Stimulated activated CD4-positive, alpha-beta T cell treated with anti-CD3 and anti-CD28 coated beads, Interleukin-2, amount 100 ng/mL, for 48 hours (primary cell): ENCODE results near the gene FFAR1.
"Not testable (repeated sequence)": the region's sequence is repeated elsewhere in the genome, so short reads cannot be mapped to it uniquely, and the experiment has no call there.

Experiments used
- DNase-seq, 2 donors: peaks; one replicate each; pipeline ENCODE4 v3.0.0-alpha.2; 2020

Gene FFAR1

GRCh38 chr19:35363001-35363590 is 15.4 kb downstream of the FFAR1 start:
- no peak for DNase-seq

DNA sequence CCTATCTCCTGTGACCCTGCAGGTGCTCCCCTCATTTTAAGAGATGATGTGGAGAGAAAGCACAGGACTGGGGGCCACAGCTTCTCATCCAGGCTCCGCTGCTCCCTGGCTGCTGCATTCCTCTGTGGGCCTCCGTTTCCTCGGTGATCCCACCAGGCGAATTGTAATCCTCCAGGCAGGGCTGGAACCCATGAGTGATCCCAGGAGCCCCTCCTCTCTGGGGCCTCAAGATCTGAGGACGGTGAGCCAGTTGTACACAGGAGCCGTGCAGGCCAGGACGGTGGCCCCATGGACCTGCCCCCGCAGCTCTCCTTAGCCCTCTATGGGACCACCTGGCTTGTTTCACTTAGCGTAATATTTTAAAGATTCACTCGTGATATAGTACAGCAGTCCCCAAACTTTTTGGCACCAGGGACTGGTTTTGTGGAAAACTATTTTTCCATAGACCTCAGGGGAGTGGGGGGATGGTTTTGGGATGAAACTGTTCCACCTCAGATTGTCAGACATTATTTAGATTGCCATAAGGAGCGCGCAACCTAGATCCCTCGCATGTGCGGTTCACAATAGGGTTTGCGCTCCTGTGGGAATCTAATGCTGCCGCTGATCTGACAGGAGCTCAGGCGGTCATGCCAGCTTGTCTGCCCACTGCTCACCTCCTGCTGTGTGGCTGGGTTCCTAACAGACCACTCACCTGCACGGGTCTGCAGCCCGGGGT is 16.2 kb downstream of the FFAR1 start:
- DNase-seq = no peak

GRCh38 chr19:35365303-35365702 is 17.6 kb downstream of the FFAR1 start:
- no peak for DNase-seq

- no peak for DNase-seq
Observed at GRCh38 chr19:35368378-35368777, 20.7 kb downstream of the FFAR1 start.

DNA sequence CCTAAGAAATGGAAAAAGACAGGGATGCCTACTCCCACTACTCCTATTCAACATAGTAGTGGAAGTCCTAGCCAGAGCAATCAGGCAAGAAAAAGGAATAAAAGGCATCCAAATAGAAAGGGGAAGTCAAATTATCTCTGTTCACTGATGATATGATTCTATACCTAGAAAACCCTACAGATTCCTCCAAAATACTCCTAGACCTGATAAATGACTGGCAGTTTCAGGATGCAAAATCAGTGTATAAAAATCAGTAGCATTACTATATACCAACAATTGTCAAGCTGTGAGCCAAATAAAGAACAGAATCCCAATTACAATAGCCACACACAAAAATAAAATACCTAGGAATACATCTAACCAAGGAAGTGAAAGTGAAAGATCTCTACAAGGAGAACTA is 21.8 kb downstream of the FFAR1 start:
- no peak for DNase-seq

GRCh38 chr19:35370722-35371121 is 23.0 kb downstream of the FFAR1 start, which contains the start of gene GPR42:
TSS of gene GPR42 (plus strand) at chr19:35371068. CDS start at chr19:35371360, 292 bp downstream.
- DNase-seq = no peak

GRCh38 chr19:35373492-35373891 is 25.8 kb downstream of the FFAR1 start:
- no peak for DNase-seq

GRCh38 chr19:35374031-35374430 is 26.3 kb downstream of the FFAR1 start:
- not testable (repeated sequence) for DNase-seq

- no peak for DNase-seq
Observed at GRCh38 chr19:35375505-35376307, 28.0 kb downstream of the FFAR1 start.

GRCh38 chr19:35377656-35378055 is 30.0 kb downstream of the FFAR1 start:
- DNase-seq = no peak

- no peak for DNase-seq
Observed at GRCh38 chr19:35378356-35378755, 30.7 kb downstream of the FFAR1 start.

GRCh38 chr19:35379545-35379944 is 31.8 kb downstream of the FFAR1 start:
- not testable (repeated sequence) for DNase-seq

- no peak for DNase-seq
Observed at GRCh38 chr19:35379992-35380391, 32.3 kb downstream of the FFAR1 start.

- DNase-seq = no peak
Observed at GRCh38 chr19:35380450-35381124, 32.9 kb downstream of the FFAR1 start.

GRCh38 chr19:35381318-35381717 is 33.6 kb downstream of the FFAR1 start:
- DNase-seq = no peak

DNA sequence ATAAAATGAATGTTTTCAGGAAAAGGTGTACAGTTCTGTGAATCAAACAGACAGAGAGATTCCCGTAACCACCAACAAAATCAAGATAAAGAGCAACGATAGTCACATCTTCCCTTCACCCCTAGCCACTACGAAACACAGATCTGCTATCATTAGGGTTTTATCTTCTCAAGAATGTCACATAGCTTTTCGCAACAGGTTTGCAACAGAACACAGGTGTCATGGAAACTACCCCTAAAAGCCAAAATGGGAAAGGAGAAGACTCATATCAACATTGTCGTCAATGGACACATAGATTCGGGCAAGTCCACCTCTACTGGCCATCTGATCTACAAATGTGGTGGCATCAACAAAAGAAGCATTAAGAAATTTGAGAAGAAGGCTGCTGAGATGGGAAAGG is 34.2 kb downstream of the FFAR1 start:
- DNase-seq = no peak

- no peak for DNase-seq
Observed at GRCh38 chr19:35383536-35383935, 35.8 kb downstream of the FFAR1 start.

GRCh38 chr19:35388277-35389054 is 40.8 kb downstream of the FFAR1 start:
- DNase-seq = no peak

DNA sequence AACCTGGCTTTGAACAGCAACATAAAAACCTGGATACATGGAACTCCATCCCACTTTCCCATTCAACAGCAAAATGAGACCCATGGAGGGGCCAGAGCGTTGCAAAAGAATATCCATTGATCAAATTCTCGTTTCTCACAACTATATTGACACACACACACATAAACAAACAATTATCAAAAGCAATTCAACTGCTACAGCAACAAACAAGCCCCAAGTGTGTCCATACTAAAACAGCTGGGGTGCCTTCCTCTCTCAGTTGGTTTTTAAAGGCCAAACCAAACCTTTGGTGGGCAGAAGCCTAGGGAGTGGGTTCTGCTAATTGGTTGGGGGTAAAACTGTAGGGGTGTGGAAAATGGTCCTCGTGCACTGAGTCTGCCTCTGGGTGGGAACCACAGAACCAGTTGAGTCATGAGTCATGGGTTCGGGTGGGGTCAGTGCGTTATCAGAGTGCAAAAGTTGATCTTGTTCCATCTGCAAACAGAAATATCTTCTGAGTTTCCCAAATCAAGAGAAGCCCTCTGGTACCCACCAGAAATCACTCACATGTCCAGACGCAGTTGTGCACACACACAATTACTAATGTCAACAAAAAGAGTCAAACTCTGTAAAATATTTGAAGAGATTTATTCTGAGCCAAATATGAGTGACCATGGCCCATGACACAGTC is 41.6 kb downstream of the FFAR1 start:
- DNase-seq = no peak

DNA sequence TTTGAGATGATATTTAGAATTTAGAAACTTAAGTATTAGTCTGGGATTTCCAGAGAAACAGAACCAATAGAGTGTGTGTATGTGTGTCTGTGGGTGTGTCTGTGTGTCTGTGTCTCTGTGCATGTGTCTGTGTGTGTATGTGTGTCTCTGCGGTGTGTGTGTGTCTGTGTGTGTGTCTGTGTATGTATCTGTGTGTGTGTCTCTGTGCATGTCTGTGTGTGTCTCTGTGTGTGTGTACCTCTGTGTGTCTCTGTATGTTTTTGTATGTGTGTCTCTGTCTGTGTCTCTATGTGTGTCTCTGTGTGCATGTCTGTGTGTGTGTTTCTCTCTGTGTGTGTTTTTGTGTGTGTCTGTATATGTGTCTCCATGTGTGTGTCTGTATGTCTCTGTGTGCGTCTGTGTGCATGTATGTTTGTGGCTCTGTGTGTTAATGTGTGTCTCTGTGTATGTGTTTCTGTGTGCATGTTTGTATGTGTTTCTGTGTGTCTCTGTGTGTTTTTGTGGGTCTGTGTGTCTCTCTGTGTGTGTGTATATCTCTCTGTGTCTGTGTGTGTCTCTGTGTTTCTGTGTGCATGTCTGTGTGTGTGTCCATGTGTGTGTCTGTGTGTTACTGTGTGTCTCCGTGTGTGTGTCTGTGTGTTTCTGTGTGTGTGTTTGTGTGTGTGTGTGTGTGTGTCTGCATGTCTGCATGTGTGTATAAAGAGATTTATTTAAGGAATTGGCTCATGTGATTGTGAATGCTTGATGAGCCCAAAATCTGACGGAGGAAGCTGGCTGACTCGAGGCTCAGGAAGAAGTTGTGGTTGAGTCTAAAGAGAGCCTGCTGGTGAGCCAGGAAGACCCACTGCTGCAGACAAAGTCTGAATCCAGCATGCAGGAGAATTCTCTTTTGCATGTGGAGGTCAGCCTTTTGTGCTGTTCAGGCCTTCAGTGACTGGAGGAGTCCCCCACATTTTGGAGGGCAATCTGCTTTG is 45.3 kb downstream of the FFAR1 start:
- no peak for DNase-seq
